Stimulated activated CD4-positive, alpha-beta T cell treated with anti-CD3 and anti-CD28 coated beads, Interleukin-2, amount 100 ng/mL, for 4 hours (primary cell): Measurements from ENCODE around the gene FPR2.
"Not testable (repeated sequence)": the region's sequence is repeated elsewhere in the genome, so short reads cannot be mapped to it uniquely, and the experiment has no call there.

Experiments
- DNase-seq: peaks from one replicate; pipeline ENCODE4 v3.0.0-alpha.2; 2020; ENCODE audit warnings: low read depth

The FPR2 gene, protein sequence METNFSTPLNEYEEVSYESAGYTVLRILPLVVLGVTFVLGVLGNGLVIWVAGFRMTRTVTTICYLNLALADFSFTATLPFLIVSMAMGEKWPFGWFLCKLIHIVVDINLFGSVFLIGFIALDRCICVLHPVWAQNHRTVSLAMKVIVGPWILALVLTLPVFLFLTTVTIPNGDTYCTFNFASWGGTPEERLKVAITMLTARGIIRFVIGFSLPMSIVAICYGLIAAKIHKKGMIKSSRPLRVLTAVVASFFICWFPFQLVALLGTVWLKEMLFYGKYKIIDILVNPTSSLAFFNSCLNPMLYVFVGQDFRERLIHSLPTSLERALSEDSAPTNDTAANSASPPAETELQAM

DNA sequence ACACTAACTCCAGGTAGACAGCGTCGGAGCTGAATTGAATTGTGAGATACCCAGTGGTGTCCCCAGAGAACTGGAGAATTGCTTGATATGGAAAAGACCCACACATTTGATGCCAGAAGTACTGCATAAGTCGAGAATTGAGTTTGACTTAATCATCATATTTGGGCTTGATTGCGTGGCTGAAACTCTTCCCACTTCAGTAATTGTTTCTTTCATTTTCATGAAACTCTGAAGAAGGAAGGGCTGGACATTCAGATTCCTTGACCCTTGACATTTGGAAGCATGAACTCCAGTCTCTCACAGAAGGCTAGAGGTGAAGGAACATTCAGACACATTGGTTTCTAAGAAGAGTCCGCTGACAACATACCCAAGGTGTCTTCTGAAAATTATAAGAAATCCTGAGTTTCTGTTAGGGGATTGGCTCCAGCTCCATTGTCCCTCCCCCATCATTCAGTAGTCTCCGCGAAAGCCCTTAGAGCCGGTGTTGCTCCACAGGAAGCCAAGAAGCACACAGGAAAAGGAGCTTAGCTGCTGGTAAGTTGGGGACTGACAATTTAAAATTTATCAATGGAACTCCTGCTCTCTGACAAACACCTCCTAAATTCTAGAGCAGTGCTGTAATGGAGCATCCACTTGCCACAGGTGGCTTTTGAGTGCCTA lies at the start of gene FPR2:
Gene FPR2, plus strand, starts transcription at position 484 of the 660 bp plus-strand sequence. CDS start 7,479 bp downstream, outside the sequence.
- DNase-seq = no peak

DNA sequence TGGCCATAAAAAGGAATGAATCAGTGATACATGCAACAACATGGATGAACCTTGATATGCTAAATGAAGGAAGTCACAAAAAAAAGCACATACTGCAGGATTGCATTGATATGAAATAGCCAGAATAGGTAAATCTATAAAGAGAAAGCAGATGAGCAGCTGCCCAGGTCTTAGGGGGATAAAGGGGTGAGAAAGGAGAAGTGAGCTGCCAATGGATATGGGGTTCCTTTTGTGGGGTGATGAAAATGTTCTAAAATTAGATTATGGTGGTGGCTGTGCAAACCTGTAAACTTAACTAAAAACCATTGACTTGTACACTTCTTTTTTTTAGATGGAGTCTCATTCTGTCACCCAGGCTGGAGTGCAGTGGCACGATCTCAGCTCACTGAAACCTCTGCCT lies 49.3 kb upstream of the FPR2 start:
- no peak for DNase-seq

- DNase-seq = no peak
These were observed 48.4 kb upstream of the FPR2 start for GRCh38 chr19:51712461-51713081.

DNA sequence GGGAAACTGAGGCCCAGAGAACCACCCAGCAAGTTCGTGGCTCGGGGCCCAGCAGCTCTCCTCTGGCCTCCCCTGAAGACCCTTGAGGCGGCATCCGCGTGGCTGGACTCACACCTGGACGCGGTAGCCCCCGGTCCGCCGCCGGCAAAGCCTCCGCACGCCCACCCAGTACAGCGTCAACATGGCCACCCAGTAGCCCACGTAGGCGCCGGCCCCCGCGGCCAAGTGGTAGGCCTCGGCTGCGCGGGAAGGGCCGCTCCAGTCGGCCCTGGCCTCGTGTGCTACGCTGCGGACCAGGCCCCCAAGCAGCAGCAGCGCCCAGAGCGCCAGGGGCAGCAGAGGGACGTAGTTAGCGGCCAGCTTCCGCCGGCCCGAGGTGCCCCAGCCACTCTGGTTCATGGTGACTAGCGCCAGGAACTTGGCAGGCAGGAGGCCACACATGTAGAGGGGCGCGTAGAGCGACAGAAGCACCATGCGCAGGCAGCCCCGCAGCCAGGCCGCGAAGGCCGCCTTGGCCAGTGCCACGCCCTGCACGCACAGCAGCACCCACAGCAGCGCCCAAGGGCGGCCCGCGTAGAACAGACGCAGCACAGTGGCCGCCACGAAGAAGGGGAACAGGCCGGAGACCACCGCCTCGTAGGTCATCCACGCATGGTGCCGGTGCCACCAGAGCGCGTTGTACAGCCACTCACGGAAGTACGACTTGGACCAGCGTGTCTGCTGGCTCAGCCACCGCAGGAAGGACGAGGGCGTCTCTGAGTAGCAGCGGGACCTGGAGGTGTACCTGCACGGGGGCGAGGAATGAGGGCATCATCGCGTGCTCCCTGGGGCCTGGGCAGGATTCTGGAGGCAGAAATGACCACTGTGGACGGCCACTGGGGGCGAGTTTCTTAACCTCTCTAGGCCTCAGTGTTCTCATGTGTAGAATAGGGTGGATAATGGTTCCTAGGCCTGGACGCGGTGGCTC lies 47.4 kb upstream of the FPR2 start:
- DNase-seq = no peak

GRCh38 chr19:51714848-51715247 lies 46.1 kb upstream of the FPR2 start:
- DNase-seq = no peak

DNA sequence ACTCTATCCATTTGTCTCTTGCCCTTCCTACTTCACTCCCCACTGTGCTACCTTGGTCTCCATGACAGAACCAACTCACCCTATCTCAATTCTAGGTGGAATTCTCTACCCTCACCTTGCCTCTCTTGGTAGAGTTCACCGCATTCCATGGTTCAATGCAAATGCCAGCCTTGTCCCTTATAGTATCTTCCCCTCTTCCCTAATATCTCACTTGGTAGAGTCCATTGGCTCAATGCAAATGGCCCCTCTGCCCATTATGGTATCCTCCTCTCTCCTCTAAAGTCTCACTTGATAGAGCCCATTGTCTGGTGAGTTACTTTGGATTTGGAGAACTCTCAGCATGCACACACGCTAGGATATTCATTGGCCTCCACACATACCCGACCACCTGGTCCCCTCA lies 45.1 kb upstream of the FPR2 start:
- DNase-seq = no peak

DNA sequence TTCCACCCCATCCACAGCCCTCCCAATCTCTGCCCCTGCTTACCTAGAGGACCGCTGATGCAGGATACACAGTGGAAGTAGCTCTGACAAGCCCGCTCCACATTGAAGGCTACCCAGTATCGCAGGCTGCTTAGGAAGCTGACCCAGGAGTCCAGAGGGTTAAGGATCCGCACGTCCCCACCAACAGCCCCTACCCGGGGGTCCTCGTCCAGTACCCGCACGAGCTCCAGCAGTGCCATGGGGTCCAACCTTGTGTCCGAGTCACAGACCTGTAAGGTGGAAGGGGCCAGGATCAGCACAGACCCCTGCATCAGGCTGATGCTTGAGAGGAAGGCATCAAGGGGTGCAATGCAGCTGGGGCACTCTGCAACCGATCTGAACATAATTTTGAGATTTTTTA lies 44.1 kb upstream of the FPR2 start:
- no peak for DNase-seq

- no peak for DNase-seq
These were observed 41.6 kb upstream of the FPR2 start for GRCh38 chr19:51719251-51719988.

- DNase-seq = no peak
These were observed 39.1 kb upstream of the FPR2 start for GRCh38 chr19:51721905-51722304.

DNA sequence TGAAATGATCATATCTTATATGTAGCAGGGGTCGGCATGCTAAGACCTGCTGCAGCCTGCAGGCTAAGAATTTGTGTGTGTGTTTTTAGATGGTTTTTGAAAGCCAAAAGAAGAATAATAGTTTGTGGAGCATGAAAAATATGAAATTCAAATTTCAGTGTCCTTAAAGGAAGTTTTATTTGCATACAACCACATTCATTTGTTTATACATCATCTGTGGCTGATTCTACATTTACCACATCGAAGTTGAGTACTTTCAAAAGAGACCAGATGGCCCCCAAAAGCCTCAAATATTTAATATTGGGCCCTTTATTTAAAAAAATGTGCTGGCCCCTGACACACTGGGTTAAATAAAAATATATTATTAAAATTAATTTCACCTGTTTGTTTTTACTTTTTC lies 38.5 kb upstream of the FPR2 start:
- no peak for DNase-seq

DNA sequence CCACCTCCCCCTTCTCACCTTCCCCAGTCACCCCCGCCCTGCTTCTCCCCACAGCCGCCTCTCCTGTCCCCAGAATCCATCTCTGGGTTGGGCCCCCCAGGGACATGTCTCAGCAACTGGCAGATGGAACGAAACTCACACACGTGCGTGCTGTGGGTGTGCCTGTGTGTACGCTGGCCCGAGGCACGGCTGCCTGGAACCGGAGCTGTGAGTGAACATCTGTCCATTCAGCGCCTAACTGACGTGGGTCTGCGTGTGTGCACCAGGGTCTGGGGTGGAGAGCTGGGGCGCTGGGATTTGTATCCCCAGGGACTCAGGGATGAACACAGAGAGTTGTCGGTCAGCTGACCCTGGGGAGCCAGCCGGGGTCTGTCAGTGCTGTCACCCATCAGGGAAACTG lies 36.4 kb upstream of the FPR2 start:
- DNase-seq = no peak

- no peak for DNase-seq
These were observed 34.9 kb upstream of the FPR2 start for GRCh38 chr19:51726049-51726448.

DNA sequence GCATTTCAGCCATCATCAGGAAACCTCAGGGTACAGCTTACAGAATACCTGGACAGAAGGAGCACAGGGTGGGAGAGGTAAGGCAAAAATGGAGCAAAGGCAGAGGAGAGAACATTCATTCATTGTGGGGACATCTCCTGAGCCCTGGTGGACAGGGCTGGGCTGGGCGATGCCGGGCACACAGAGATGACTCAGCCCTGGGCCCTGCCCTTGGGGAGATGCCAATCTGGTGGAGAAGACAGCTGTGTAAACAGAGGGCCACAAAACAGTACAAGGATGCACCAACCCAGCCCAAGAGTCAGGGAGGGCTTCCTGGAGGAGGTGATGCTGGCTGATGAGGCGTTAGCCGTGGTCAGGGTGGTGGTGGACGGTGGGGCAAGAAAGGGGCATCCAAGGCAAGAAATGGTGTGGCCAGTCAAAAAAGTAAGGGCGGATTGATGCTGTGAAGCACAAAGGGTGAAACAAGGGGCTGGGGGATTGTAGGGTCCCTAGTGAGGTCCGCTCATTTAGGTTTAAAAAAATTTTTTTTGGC lies 33.6 kb upstream of the FPR2 start:
- DNase-seq = no peak

DNA sequence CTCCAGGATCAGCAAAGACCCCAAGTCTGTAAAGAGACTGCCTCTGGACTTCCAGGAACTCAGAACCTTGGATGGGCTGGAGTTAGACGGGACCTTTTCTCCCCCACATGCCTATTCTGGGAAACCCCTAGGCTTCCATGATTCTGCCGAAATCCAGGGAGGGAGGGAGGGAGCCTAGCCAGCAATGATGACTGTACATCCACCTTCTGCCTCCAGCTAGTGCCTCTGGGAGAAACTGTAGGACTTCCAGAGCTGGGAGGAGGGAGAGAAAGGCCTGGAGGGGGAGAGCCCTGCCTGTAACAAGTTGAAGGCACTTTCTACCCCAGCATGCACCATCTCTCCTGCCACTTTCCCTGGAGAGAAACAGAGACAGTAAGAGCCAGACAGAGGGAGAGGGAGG lies 31.2 kb upstream of the FPR2 start:
- no peak for DNase-seq

DNA sequence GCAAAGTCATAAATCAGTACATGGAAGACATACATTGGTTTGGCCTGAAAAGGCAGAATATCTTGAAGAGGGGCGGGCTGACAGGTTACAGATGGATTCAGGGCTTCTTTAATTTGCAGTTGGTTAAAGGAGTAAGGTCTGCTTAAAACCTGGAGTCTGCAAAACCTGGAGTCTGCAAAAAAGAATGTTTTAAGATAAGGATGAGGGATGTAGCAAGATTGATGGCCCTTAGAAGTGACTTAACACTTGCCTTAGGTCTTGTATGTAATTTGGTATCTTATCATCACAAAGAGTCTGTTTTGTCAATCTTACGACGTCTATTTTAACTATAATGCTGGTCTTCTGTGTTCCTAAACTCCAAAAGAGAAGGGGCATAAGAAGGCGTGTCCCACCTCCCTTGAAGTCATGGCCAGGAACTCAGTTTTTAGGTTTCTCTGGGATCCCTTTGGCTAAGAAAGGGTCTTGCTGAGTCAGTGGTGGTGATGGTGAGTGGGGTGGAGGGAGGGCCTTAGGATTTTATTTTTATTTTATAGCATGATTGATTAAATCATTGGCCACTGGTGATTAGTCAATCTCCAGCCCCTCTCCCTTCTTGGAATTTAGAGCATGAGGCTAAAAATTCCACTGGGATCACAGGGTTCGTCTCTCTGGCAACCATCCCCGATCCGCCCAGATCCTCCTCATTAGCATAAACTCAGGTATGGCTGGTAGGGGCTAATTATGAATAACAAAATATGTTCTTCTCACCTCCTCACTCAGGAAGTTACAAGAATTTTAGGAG lies 27.0 kb upstream of the FPR2 start:
- no peak for DNase-seq

DNA sequence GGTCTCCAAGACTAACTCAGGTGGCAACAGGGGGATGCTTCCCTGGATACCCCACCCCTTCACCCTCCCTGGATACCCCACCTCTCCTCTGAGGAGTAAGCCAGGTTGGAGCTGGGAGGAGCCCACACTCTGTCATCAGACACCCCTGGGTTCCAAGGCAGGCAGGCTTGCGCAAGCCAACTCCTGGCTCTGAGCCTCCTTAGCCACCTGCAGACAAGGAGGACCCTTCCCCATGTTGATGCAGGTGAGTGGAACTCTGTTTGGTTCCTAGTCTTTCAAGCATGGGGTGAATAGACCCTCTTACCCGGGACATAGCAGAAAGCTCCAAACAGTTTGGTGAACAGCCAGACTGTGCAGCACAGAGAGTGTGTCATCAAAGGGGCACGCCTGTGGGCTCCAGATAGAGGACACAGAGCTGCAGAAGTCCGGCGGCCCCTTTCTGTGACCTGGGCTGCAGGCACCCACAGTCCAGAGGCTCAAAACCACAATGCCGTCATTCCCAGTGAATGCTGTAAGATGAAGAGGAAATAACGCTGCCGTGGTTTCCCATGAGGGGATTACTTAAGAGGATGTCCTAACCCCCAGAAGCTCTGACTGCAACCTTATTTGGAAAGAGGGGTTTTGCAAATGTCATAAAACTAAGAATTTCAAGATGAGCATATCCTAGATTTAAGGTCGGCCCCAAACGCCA lies 25.1 kb upstream of the FPR2 start:
- DNase-seq = no peak

DNA sequence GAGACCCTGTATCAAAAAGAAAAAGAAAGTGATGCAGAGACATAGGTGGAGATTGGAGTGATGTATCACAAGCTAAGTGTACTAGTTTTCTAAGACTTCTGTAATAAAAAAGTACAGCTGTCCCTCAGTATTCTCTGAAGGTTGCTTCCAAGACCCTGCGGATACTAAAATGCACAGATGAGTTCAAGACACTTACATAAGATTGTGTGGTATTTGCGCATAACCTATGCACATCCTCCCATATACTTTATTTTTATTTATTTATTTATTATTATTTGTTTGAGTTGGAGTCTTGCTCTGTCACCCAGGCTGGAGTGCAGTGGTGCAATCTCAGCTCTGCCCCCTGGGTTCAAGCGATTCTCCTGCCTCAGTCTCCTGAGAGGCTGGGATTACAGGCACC lies 23.6 kb upstream of the FPR2 start:
- DNase-seq = no peak

DNA sequence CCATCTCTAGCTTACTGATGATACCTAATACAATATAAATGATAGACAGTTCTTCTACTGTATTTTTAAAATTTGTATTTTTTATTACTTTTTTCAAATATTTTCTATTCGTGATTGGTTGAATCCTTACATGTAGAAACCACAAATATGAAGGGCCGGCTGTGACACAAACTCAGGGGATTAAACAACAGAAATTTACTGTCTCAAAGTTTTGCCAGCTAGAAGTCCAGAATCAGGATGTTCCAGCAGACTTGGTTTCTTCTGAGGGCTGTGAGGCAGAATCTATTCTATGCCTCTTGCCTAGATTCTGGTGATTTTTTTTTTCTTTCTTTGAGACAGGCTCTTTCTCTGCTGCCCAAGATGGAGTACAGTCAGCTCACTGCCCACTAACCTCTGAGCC lies 23.1 kb upstream of the FPR2 start:
- DNase-seq = no peak

GRCh38 chr19:51738523-51738922 lies 22.5 kb upstream of the FPR2 start:
- DNase-seq = not testable (repeated sequence)
